ENCODE results near the gene CHRM5.

- TF ChIP-seq CTCF (conservative IDR thresholded peaks at IDR 0.05; ENCODE audit: low read length) (no peak), EZH2phosphoT487 (IDR thresholded peaks at IDR 0.05; ENCODE audit: borderline replicate concordance) (no peak)
Measured at GRCh38 chr15:34012461-34013028, 44.2 kb downstream of the CHRM5 start.
